ENCODE measurements around the gene CCDC186. TPM values are rescaled to one million over a fixed set of nuclear protein-coding genes. Genes with fewer than 3 reads are reported as not detected.

The CCDC186 gene
- polyA plus RNA-seq, 2 of the 4 experiments (the other 2 are of a cell fraction), result 7.4 to 13.4 TPM

DNA sequence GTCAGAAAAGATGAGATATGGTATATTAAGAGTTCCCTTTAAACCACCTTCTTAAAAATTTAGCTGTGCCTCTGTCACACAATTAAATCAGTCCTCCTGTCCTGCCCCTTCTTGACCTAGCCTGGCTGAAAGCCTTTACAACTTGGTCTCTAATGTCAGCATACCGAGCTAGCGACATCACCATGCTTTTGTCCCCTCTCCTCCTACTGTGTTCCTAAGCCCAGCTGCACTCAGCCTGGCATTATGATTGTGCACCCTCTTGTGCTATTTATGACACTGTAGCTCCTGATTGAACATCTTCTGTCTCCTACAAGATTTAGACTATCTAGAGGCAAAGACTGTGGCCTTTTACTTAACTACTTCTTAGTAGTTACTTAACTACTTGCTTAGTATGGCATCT, 34.3 kb upstream of the CCDC186 start:
- TF ChIP-seq CHD2 (IDR thresholded peaks at IDR 0.05; ENCODE audit: low read length, partially characterized antibody) (no peak), JUNB (IDR thresholded peaks at IDR 0.05) (no peak), FOSL2 (IDR thresholded peaks at IDR 0.05) (no peak), FOSL2 (CRISPR knock-in tag; IDR thresholded peaks at IDR 0.05) (no peak), NR3C1 (IDR thresholded peaks at IDR 0.05) (no peak), ZNF302 (CRISPR knock-in tag; IDR thresholded peaks at IDR 0.05) (no peak), HOXB5 (CRISPR knock-in tag; IDR thresholded peaks at IDR 0.05) (no peak), TP53 (CRISPR knock-in tag; IDR thresholded peaks at IDR 0.05) (no peak), KDM1A (IDR thresholded peaks at IDR 0.05; ENCODE audit: low read depth) (no peak), NPAS2 (CRISPR knock-in tag; IDR thresholded peaks at IDR 0.05; ENCODE audit: borderline replicate concordance) (no peak), SMC3 (IDR thresholded peaks at IDR 0.05) (no peak), ZSCAN20 (CRISPR knock-in tag; IDR thresholded peaks at IDR 0.05) (no peak), RFX5 (IDR thresholded peaks at IDR 0.05) (no peak), MAFK (IDR thresholded peaks at IDR 0.05; ENCODE audit: partially characterized antibody) (no peak), EHF (CRISPR knock-in tag; IDR thresholded peaks at IDR 0.05) (no peak), RCOR1 (IDR thresholded peaks at IDR 0.05; ENCODE audit: low read depth, low read length) (no peak)
- TF ChIP-seq, protein P1, sequence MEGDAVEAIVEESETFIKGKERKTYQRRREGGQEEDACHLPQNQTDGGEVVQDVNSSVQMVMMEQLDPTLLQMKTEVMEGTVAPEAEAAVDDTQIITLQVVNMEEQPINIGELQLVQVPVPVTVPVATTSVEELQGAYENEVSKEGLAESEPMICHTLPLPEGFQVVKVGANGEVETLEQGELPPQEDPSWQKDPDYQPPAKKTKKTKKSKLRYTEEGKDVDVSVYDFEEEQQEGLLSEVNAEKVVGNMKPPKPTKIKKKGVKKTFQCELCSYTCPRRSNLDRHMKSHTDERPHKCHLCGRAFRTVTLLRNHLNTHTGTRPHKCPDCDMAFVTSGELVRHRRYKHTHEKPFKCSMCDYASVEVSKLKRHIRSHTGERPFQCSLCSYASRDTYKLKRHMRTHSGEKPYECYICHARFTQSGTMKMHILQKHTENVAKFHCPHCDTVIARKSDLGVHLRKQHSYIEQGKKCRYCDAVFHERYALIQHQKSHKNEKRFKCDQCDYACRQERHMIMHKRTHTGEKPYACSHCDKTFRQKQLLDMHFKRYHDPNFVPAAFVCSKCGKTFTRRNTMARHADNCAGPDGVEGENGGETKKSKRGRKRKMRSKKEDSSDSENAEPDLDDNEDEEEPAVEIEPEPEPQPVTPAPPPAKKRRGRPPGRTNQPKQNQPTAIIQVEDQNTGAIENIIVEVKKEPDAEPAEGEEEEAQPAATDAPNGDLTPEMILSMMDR (IDR thresholded peaks at IDR 0.05), result no peak
- TF ChIP-seq, protein P2, sequence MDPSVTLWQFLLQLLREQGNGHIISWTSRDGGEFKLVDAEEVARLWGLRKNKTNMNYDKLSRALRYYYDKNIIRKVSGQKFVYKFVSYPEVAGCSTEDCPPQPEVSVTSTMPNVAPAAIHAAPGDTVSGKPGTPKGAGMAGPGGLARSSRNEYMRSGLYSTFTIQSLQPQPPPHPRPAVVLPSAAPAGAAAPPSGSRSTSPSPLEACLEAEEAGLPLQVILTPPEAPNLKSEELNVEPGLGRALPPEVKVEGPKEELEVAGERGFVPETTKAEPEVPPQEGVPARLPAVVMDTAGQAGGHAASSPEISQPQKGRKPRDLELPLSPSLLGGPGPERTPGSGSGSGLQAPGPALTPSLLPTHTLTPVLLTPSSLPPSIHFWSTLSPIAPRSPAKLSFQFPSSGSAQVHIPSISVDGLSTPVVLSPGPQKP (IDR thresholded peaks at IDR 0.05; ENCODE audit: low read depth, low read length), result no peak
- TF ChIP-seq, protein P3, sequence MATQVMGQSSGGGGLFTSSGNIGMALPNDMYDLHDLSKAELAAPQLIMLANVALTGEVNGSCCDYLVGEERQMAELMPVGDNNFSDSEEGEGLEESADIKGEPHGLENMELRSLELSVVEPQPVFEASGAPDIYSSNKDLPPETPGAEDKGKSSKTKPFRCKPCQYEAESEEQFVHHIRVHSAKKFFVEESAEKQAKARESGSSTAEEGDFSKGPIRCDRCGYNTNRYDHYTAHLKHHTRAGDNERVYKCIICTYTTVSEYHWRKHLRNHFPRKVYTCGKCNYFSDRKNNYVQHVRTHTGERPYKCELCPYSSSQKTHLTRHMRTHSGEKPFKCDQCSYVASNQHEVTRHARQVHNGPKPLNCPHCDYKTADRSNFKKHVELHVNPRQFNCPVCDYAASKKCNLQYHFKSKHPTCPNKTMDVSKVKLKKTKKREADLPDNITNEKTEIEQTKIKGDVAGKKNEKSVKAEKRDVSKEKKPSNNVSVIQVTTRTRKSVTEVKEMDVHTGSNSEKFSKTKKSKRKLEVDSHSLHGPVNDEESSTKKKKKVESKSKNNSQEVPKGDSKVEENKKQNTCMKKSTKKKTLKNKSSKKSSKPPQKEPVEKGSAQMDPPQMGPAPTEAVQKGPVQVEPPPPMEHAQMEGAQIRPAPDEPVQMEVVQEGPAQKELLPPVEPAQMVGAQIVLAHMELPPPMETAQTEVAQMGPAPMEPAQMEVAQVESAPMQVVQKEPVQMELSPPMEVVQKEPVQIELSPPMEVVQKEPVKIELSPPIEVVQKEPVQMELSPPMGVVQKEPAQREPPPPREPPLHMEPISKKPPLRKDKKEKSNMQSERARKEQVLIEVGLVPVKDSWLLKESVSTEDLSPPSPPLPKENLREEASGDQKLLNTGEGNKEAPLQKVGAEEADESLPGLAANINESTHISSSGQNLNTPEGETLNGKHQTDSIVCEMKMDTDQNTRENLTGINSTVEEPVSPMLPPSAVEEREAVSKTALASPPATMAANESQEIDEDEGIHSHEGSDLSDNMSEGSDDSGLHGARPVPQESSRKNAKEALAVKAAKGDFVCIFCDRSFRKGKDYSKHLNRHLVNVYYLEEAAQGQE (IDR thresholded peaks at IDR 0.05), result no peak
- TF ChIP-seq, protein P4, sequence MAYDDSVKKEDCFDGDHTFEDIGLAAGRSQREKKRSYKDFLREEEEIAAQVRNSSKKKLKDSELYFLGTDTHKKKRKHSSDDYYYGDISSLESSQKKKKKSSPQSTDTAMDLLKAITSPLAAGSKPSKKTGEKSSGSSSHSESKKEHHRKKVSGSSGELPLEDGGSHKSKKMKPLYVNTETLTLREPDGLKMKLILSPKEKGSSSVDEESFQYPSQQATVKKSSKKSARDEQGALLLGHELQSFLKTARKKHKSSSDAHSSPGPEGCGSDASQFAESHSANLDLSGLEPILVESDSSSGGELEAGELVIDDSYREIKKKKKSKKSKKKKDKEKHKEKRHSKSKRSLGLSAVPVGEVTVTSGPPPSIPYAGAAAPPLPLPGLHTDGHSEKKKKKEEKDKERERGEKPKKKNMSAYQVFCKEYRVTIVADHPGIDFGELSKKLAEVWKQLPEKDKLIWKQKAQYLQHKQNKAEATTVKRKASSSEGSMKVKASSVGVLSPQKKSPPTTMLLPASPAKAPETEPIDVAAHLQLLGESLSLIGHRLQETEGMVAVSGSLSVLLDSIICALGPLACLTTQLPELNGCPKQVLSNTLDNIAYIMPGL (CRISPR knock-in tag; IDR thresholded peaks at IDR 0.05; ENCODE audit: borderline replicate concordance), result no peak
- WGBS (ENCODE audit: missing lambda C conversion rate), result 94% methylated on average over 2 of the region's 2 CpGs
- Histone ChIP-seq H3K9me3 (no peaks in the 10 kb centered on the region), H3K4me3 (no peak overlapping the region), H3K4me1 (no peaks in the 10 kb centered on the region), H3K27ac (no peak overlapping the region), H3K4me2 (no peak overlapping the region)
- no peak for DNase-seq (ENCODE audit: low read depth in 1 of 2, low spot score in 1 of 2)
- no peak for FAIRE-seq
- ChIA-PET POLR2A (no interaction called here), CTCF (interaction anchor here (0.6 kb wide), 1 partner anchor 9 kb away, joined by 4 read pairs; no protein-coding TSS in a partner anchor)
- no peak for ATAC-seq
